HTR-8/SVneo (cell line): ENCODE data around the gene SDCBP2.

Experiments
- DNase-seq: peaks from one replicate; pipeline ENCODE4 v3.0.0; 2011; ENCODE audit warnings: low spot score, mixed read lengths; ENCODE audit not compliant: insufficient read length
- FAIRE-seq: peaks from 2 replicates; lab custom pipeline; 2011; peaks lifted over from hg19 to GRCh38; lab: Jason Lieb, UNC

Gene SDCBP2

DNA sequence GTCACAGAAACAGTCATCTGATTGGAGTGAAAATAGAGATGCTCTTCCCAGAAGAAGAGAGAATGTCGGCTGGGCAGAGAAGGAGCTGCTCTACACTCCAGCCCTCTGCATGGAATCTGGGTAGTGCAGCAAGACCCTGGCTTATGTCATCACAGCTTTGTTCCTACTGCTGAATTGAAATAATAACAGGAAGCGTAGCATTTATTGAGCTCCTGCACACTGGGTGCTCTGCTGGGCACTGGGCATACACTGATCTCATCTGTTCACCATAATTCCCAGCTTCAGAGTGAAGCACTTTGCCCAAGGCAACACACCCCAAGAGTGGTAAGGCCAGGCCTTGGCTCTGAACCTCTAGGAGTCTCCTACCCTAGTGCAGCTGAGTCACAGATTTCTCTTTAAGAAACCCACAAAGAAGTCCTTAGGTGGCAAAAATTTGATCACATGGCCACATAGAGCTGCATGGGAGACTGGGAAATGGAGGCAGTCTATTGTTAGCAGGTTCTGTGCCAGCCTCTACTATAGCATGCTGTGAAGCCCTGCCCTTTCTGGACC, 3.9 kb upstream of the SDCBP2 start:
- FAIRE-seq (no peak), DNase-seq (no peak)

GRCh38 chr20:1331801-1332453, 3.0 kb upstream of the SDCBP2 start:
- no peak for FAIRE-seq
- no peak for DNase-seq

DNA sequence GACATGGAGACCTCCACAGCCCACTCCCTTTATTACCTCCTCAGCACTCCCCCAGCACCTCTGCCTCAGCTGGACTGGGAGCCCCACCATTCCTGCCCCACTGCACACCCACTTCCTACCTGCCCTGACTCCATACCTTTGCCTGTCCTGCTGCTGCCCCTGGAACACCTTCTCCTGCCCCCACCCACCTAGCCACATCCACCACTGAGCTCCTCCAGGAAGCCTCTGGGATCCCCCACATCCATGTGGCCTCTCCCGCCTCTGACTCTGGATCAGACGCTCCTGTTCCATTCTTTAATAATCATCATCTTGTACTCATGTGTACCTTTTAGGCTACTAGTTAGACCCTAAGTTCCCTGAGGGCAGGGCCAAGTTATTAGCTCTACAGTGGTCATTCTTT, 2.2 kb upstream of the SDCBP2 start:
- no peak for FAIRE-seq
- DNase-seq, result no peak

DNA sequence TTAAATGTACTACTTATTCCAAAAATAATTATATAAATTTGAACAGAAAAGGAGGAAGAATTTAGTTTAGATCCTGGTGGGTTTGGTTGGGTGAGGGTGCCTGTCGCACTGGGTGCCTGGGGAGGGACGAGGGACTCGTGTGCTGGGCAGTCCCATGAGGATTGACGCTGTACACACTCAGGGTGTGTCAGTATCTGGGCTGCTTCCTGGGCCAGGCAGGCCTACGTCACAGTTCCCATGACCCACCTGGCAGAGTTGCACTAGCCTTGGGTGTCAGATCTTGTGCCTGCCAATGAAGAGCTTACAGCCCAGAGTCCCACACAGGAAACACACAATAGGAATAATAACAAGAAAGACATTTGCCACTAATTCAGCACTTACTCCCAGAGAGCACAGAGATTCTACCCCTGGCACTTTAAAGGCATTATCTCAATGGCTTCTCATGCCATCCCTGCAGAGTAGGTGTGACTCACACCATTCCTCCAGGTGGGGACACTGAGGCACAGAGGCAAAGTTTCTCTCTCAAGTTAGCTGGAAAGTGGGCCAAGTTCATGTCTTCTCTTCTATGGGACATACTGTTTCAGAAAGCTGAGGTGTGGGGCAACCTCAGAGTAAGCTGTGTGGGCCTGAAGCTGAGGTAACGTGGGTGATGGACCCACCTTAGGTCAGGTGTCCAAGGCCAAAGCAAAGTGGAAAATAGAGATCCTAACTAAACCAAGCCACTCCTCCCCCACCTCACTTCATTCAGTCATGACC, 1.3 kb upstream of the SDCBP2 start:
- FAIRE-seq, result no peak
- DNase-seq, result no peak

DNA sequence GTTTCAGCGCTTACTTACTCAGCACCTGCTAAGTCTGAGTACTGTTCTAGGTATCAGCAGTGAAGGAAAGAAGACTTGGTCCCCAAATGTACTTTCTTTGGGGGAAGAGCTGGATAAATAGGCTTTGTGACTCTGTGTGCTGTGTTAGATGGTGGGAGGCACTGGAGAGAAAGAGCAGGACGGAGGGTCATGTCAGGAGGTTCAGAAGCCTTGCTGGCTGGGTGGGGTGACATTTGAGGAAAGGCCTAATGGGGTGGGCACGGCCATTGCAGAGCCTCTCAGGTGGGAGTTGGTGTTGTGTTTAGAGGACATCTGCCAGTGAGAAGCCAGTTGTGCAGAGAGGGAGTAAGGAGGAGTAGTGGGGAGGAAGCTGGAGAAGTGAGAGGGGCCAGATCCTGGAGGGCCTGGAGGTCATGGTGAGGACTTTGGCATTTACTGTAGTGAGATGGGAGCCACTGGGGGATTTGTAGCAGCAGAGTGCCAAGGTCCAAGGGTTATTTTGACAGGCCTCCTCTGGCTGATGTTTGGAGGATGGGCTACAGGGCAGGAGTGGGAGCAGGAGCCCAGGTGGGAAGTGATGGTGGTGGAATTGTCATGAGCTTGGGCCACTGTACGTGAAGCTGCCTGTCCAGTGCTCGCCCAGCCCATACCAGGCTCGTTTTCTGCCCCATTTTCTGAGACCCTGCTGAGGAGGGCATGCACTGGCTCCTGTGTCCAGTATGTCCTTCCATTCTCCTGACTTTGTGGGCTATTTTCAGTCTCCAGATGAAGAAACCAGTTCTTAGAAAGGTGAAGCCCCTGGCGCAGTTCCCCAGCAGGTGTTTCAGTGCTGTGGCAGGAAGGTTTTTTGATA, 886 bp downstream of the SDCBP2 start:
- no peak for FAIRE-seq
- no peak for DNase-seq

- FAIRE-seq (peak; percentile 36), DNase-seq (no peak)
These were observed 1.7 kb downstream of the SDCBP2 start for GRCh38 chr20:1327241-1327653.

DNA sequence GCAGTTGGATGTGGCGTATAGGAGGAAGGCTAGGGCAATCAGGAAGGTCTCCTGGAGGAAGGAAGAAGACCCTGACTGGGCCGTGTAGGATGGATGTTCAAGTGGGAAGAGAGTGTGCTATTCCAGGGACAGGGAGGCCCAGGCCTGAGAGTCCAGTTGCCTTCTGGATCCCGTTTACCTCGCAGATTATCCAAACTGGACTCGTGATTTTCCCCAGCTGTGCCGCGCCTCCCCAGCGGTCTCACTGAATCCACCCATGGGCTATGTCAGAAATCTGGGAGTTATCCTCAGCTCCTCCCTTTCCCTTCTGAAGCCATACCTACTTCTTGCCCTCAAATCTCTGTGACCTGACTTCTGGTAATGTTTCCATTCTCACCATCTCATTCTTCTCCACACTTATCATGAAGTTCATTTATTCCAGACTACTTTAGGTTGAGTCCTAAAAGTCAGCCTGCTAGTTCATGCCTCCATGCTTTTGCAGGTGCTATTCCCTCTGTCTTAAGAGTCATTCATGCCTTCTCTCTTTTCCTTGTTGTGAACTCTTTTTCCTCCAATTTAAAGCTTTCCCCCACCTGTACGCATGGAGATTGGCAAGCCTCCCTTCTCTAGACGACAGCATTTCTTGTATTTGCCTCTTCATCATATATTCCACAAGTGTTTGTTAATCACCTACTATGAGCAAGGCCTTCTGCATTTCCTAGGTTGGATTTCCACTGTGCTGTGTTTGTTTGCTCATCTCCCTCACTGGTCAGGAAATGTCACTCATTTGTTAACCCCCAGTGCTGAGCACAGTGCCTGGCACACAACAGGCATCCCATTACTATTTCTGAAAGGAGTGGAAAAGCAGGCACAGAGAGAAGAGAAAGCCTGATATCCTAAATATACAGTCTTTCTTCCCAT, 2.7 kb downstream of the SDCBP2 start:
- DNase-seq (no peak), FAIRE-seq (no peak)

DNA sequence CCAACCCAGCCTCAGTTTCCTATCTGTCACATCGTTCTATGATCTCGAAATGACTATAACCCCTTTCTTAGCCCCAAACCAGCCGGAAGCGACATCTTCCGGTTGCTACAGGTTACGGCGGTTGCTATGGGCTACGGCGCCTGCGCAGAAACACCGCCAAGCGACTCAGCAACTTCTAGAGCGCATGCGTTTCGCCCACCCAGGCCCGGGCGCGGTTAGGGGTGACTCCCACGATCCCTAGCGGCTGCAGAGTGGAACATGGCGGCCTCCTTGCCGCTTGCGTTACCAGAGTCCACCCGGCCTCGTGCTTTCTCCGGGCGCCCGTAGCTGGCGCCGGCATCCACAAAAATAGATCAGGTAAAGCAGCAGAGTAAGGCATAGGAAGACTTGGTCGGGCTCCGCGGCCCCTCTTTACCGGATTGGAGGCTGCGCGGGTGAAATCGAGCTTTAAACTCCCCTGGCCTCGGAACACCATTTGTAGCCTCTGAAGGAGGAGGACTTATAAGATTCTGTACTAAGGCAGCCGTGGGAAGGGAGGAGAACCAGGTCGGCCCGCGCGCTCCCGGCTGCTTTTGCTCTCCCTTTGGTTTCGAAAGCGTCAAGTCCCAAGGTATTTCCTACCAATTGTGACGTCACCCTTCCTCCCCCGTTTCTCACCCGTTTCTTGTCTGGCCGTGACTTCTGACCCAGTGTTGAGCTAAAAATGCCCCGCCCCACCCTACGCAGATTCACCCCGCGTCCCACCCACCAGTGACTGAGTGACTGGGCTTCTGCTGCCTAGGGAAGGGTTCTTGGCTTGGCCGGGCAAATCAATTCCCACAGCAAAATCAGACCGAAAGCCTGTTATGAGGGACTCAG, 3.5 kb downstream of the SDCBP2 start:
- FAIRE-seq, result peak; percentile 89

GRCh38 chr20:1324598-1325172, 4.3 kb downstream of the SDCBP2 start:
- FAIRE-seq, result no peak
- no peak for DNase-seq

More for the DNA sequence above, 3.5 kb downstream of the SDCBP2 start:
- peak; percentile 99 for DNase-seq

DNA sequence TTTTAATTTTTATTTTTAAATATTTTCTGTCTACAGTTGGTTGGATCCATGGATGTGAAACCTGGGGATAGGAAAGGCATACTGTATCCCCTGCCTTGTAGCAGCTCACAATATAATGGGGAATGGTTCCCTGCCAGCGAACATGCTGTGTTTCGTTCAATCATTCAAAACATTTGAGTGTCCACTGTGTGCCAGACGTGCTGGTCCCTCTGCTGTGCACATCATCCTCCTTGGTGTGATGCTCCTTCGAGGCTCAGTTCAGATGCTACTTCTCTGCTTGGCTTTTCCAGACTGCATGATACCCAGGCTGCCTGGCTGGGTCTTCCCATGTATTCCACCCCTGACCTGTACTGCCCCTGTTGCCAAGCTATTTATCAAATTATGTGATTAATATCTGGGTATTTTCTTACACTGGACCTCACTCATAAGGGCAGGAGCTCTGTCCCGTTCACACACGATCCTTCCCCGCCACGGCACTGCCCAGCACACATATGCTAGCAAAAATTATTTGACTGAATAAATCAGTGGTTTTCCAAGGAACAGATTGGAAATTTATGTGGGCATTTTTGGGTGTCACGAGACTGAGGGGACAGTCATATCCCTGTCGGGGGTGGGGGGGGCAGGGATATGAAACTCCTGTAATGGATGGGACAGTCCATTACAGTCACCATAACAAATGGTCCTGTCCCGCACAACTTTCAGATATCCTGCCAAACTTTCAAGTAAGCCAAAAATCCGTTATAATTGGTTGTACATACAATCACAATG, 4.9 kb downstream of the SDCBP2 start:
- FAIRE-seq, result no peak

DNA sequence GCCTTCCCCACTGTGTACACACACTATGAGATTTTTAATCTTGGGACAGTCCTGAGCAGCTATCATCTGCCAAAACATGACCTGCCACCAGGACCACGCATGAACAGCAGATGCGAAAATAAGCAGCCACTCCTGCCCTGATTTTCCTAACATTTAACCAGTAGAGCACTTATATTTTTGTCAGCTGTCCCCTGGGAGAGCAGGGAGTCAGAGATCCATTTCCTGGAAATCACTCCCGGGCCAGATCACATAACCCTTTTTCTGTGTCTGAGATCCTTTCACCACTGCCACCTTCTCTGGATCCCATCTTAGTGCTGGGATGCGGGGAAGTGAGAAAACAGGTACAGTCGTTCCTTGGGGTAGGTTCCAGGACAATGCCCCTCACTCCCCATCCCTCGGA, 5.7 kb downstream of the SDCBP2 start:
- DNase-seq, result no peak
- no peak for FAIRE-seq

More for the DNA sequence above, 4.9 kb downstream of the SDCBP2 start:
- no peak for DNase-seq

DNA sequence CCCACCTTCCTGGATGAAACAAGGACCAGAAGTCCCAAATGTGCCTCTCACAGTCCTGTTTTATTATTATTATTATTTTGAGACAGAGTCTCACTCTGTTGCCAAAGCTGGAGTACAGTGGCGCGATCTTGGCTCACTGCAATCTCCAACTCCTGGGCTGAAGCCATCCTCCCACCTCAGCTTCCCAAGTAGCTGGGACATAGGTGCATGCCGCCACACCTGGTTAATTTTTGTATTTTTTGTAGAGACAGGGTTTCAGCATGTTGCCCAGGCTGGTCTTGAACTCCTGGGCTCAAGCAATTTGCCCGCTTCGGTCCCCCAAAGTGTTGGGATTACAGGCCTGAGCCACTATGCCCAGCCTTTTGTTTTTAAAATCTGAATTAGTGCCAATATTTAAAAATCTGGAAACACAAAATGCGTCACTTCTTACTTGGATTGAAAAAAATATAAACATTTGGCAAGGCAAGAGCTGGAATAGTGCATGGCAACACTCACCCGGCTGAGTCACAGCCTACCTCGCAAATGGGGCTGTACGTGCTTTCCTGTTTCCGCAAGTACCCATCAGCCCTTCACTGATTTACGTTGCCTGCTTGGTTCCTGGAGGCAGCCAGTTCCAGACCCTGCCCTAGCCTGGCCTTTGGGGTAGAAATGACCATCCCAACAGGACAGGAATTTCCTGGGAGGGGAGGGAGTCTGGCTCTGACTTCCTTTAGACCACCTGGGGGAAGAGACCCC, 6.3 kb downstream of the SDCBP2 start:
- DNase-seq, result peak; percentile 56
- peak; percentile 42 for FAIRE-seq

DNA sequence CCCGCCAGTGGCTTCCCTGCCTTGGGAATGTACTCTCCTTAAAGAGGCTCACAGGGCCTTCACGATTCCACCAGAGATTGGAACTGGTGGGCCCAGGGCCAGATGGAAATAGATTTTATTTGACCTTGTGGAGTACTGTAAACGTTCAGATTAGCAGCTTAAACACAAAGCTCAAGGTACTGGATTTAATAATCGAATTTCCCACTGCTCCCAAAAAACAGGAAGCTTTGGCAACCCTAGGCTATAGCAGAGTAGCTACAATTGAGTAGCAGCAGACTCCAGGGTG, 7.3 kb downstream of the SDCBP2 start:
- FAIRE-seq, result no peak
- no peak for DNase-seq

DNA sequence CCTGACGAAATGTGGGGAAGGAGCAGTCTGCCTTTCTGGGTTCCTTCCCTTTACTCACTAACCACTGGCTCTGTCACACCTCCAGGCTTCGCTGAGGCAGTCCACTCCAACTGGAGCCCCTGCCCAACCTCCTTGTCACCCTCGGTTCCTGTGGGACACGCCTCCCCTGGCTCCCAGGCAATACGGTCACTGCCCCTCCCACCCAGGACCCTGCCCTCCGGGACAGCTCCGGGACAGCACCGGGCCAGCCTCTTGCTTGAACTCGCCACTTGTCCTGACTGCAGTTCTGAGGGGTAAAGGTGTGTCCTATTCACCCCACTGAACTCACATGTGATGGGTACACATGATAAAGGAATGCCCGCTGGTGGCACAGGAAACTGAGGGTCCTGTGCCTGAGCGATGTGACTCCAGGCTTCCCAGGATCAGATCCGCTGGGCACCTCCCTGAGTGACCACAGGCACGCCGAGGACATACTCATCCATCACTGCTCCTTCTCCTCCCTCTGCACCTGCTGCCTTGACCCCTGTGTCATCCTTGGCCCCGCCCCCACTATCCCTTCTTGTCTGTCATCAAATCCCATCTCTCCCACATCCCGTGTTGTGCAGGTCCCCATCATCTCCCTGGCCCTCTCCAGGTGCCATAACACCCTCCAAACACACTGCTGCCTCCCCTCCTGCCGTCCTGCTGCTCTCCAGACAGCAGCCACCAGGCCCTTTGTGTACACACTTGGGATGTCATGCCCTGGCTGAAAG, 7.9 kb downstream of the SDCBP2 start:
- no peak for DNase-seq
- no peak for FAIRE-seq

DNA sequence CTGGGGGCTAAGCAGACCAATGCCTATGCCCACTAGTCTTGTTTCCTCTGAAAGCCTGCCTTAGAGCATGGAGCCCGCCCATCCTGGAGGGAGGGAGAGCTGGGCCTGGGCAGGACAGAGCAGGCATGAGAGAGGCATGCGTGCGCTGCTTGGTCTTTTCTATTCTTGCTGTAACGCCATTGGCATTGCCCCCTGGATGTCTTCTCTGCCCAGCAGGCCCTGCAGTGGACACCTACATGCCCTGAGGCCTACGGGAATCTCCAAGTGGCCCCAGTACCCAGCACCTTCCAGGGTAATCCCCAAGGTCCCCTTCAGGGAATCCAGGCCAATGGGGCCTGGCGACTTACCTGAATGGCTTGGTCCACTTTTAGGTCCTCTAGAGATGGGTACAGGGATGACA, 8.9 kb downstream of the SDCBP2 start:
- no peak for DNase-seq
- FAIRE-seq, result no peak

DNA sequence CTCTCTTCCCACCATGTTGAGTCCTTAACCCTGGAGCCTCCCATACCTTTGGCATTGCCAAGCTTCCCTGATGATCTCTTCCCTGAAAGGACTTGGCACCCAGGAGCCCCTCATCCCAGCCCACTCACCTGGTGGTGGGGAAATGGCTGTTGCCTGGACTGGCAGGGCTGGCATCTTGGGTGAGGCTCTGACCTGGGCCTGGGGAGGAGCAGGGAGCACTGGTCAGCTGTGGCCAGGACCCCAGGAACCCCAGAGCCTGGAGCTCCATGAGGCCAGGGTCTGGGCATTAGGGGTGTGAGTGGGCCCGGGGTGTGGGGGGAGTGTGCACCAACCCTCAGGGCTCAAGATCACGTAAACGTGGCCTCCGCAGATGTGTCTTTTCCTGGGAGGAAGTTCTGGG, 9.5 kb downstream of the SDCBP2 start:
- FAIRE-seq, result no peak

DNA sequence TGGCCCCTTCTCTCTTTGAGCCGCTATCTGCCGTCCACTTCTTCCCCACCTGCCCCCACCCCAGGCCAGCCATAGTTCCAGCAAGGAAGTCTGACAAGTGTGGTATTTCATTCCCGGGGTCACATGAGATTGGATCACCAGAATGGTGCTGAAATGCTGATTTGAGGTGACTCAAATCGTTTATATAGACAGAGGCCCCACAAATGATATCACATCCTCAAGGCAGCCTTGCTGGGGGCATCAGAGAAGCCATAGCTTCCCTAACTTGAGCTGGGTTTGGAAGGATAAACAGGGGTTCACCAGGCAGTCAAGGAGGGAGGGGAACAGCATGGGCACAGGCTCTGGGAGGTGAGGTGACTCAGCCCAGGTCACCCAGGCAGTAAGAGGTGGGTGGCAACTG, 9.9 kb downstream of the SDCBP2 start:
- FAIRE-seq (no peak), DNase-seq (no peak)

More for the DNA sequence above, 9.5 kb downstream of the SDCBP2 start:
- DNase-seq, result no peak
